Measurements from ENCODE around the gene MSH5. TPM values are rescaled to one million over a fixed set of nuclear protein-coding genes. Genes with fewer than 3 reads are reported as not detected.
A peak's percentile ranks its signal among the peaks of the same experiment; 100 is the strongest.

MSH5 gene
- 10 to 100 TPM; 12.6 to 60.1 (median 17.2) TPM for total RNA-seq

- peaks cover 7% of the 10 kb centered on the region for H3K36me3 ChIP-seq
- H3K4me1 ChIP-seq, result peaks cover 47% of the 10 kb centered on the region
- under 1% methylated on average over 34 of the region's 58 CpGs for WGBS
- H3K4me3 ChIP-seq, result peak within 1 kb of the TSS; percentile 79
- no peaks in the 10 kb centered on the region for H3K27me3 ChIP-seq
- H3K27ac ChIP-seq, result peak within 1 kb of the TSS; percentile 89
- peak; percentile 99 for DNase-seq (ENCODE audit: low spot score in 2 of 2)
- TF ChIP-seq POLR2A (IDR thresholded peaks at IDR 0.05) (no peak), POLR2AphosphoS5 (IDR thresholded peaks at IDR 0.05) (peak in 1 of 3 donors; percentile 12)
- H3K9me3 ChIP-seq, result no peaks in the 10 kb centered on the region
Observed at GRCh38 chr6:31739639-31740396, at the start of gene MSH5. TSS of gene MSH5 (plus strand) at chr6:31740005. CDS start at chr6:31740467, 462 bp downstream.

DNA sequence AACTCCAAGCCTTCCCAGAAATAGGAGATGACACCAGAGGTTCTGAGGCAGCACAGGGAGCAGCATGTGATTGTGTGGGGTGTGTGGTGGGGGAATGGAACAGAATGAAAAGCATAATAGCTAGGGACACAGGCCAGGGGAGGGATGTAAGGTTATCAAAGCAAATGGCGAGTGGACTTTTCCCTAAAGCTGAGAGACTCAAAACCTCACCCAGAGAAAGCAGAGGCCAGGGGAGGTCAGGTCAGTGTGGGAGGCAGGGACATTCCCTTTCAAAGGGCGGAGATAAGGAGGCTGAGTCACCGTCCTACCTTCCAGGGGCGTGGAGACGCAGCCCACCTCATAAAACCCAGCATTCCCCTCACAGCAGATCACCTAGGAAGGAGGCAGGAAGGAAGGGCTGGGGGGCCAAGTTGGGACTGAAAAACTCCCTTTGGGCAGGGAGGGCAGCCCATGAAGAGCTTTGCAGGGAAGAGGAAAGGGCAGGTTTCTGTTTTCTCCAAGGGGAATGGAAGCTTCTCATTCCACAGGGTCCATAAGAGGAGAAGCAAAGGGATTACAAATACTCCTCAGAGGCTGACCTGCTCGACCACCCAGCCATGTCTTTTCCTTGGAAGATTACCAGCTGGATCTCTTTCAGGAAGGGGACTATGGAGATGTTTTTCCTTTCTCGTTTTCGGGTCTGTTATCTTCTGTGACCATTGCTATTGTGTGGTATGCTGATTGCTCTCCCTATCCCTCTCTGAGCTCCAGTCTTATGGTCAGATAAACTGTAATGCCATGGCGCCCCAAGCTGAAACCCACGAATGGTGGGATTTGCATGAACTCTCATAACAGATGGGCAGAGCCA is 49.4 kb upstream of the MSH5 start:
- peaks cover 99% of the 10 kb centered on the region for H3K36me3 ChIP-seq

GRCh38 chr6:31691078-31691463 is 48.7 kb upstream of the MSH5 start:
- Histone ChIP-seq H3K36me3 (peaks cover 98% of the 10 kb centered on the region), H3K4me3 (no peak overlapping the region), H3K9me3 (no peaks in the 10 kb centered on the region), H3K27me3 (no peaks in the 10 kb centered on the region), H3K27ac (no peak overlapping the region), H3K4me1 (no peaks in the 10 kb centered on the region)
- TF ChIP-seq, protein P1, sequence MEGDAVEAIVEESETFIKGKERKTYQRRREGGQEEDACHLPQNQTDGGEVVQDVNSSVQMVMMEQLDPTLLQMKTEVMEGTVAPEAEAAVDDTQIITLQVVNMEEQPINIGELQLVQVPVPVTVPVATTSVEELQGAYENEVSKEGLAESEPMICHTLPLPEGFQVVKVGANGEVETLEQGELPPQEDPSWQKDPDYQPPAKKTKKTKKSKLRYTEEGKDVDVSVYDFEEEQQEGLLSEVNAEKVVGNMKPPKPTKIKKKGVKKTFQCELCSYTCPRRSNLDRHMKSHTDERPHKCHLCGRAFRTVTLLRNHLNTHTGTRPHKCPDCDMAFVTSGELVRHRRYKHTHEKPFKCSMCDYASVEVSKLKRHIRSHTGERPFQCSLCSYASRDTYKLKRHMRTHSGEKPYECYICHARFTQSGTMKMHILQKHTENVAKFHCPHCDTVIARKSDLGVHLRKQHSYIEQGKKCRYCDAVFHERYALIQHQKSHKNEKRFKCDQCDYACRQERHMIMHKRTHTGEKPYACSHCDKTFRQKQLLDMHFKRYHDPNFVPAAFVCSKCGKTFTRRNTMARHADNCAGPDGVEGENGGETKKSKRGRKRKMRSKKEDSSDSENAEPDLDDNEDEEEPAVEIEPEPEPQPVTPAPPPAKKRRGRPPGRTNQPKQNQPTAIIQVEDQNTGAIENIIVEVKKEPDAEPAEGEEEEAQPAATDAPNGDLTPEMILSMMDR (IDR thresholded peaks at IDR 0.05), result no peak
- no peak for DNase-seq (ENCODE audit: low spot score in 2 of 2)
- WGBS, result 94% methylated on average over 6 of the region's 6 CpGs

More for the DNA sequence above, 49.4 kb upstream of the MSH5 start:
- no peak for DNase-seq (ENCODE audit: low spot score in 2 of 2)
- H3K9me3 ChIP-seq, result no peaks in the 10 kb centered on the region
- H3K4me3 ChIP-seq, result no peak overlapping the region
- no peaks in the 10 kb centered on the region for H3K4me1 ChIP-seq
- 65% methylated on average over 10 of the region's 10 CpGs for WGBS
- no peak for TF ChIP-seq POLR2A (IDR thresholded peaks at IDR 0.05)
- TF ChIP-seq, protein P1 (IDR thresholded peaks at IDR 0.05), result no peak
- no peak for TF ChIP-seq EP300 (IDR thresholded peaks at IDR 0.05)
- no peak for TF ChIP-seq POLR2AphosphoS5 (IDR thresholded peaks at IDR 0.05)
- no peak overlapping the region for H3K27ac ChIP-seq
- no peaks in the 10 kb centered on the region for H3K27me3 ChIP-seq

DNA sequence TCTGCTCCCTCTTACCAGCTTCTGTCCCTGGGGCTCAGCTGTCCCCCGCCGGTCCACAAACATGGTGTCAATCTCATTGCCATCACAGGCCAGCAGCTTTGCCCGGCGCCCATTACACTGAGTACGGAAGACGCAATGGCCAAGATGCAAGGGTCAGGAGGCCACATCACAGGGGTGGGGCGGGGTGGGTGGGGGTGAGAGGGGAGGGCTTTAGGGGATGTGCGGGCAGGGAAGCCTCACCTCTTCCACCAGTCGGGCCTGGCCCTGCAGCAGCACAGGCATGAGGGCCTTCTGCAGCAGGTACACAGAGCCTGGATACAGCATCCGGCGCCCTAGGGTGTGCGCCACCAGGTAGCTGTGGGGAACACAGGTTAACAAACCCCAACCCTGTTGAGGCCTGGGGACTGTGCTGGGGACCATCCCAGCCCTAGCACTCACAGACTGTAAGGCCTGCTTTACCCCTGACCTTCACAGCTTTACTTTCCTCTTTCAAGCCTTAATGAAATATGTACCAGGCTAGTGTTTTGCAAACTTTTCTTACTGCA is 48.2 kb upstream of the MSH5 start:
- TF ChIP-seq POLR2AphosphoS5 (IDR thresholded peaks at IDR 0.05) (no peak), POLR2A (IDR thresholded peaks at IDR 0.05) (no peak)
- Histone ChIP-seq H3K27ac (no peak overlapping the region), H3K27me3 (no peaks in the 10 kb centered on the region), H3K4me1 (no peaks in the 10 kb centered on the region), H3K9me3 (no peaks in the 10 kb centered on the region), H3K36me3 (peaks cover 98% of the 10 kb centered on the region), H3K4me3 (no peak overlapping the region)
- DNase-seq (ENCODE audit: low spot score in 2 of 2), result no peak
- WGBS, result 95% methylated on average over 9 of the region's 12 CpGs

- H3K4me3 ChIP-seq, result no peak overlapping the region
- no peak for DNase-seq (ENCODE audit: low spot score in 2 of 2)
- H3K4me1 ChIP-seq, result no peaks in the 10 kb centered on the region
- H3K27ac ChIP-seq, result no peak overlapping the region
- no peaks in the 10 kb centered on the region for H3K9me3 ChIP-seq
- peaks cover 98% of the 10 kb centered on the region for H3K36me3 ChIP-seq
- no peaks in the 10 kb centered on the region for H3K27me3 ChIP-seq
- no peak for TF ChIP-seq POLR2AphosphoS5 (IDR thresholded peaks at IDR 0.05)
- no peak for TF ChIP-seq POLR2A (IDR thresholded peaks at IDR 0.05)
- no peak for TF ChIP-seq EP300 (IDR thresholded peaks at IDR 0.05)
- TF ChIP-seq, protein P1 (IDR thresholded peaks at IDR 0.05), result no peak
- WGBS, result 82% methylated on average over 4 of the region's 4 CpGs
Observed at GRCh38 chr6:31692353-31692752, 47.5 kb upstream of the MSH5 start.

GRCh38 chr6:31692886-31693285 is 46.9 kb upstream of the MSH5 start:
- Histone ChIP-seq H3K4me1 (no peaks in the 10 kb centered on the region), H3K27ac (no peak overlapping the region), H3K36me3 (peaks cover 97% of the 10 kb centered on the region), H3K9me3 (no peaks in the 10 kb centered on the region), H3K4me3 (no peak overlapping the region), H3K27me3 (no peaks in the 10 kb centered on the region)
- DNase-seq (ENCODE audit: low spot score in 2 of 2), result no peak
- TF ChIP-seq POLR2AphosphoS5 (IDR thresholded peaks at IDR 0.05) (no peak), EP300 (IDR thresholded peaks at IDR 0.05) (no peak), POLR2A (IDR thresholded peaks at IDR 0.05) (no peak)
- TF ChIP-seq, protein P1 (IDR thresholded peaks at IDR 0.05), result no peak
- WGBS, result 91% methylated on average over 9 of the region's 9 CpGs
